Stimulated activated CD4-positive, alpha-beta T cell treated with anti-CD3 and anti-CD28 coated beads, Interleukin-4, amount 100 ng/mL, for 48 hours (primary cell): Measurements from ENCODE around the gene HAT1.

Experiments used
- DNase-seq, 2 donors: peaks; one replicate each; pipeline ENCODE4 v3.0.0-alpha.2; 2020; ENCODE audit warnings: low read depth in 2 of 2

The HAT1 gene

DNA sequence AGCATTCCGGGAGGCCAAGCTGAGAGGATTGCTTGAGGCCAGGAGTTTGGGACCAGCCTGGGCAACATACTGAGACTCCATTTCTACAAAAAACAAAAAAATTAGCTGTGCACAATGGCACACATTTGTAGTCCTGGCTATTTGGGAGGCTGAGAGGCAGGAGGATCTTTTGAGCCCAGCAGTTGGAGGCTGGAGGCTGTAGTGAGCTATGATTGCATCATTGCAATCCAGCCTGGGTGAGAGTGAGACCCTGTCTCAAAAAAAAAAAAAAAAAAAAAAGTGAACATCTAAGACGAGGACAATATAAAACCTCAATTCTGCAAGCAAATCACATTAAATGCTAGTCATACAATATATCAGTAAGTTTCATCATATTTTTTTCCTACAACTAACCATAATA, 2.8 kb upstream of the HAT1 start:
- no peak for DNase-seq

GRCh38 chr2:171921970-171922229, 361 bp upstream of the HAT1 start:
- no peak for DNase-seq

DNA sequence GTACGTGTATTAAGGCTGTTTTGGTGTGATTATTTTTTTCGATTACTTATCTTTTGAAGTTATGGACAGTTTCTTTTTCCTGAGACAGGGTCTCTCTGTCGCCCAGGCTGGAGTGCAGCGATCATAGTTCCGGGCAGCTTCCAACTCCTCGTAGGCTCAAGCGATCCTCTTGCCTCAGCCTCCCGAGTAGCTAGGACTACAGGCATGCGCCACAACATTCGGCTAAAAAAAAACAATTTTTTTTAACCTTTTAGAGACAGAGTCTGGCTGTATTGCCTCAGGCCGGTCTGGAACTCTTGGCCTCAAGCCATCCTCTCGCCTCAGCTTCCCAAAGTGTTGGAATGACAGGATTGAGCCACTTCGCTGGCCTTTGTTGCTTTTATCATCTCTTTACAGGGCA, 945 bp downstream of the HAT1 start:
- no peak for DNase-seq

GRCh38 chr2:171924170-171924942, 2.1 kb downstream of the HAT1 start:
- DNase-seq, result no peak

DNA sequence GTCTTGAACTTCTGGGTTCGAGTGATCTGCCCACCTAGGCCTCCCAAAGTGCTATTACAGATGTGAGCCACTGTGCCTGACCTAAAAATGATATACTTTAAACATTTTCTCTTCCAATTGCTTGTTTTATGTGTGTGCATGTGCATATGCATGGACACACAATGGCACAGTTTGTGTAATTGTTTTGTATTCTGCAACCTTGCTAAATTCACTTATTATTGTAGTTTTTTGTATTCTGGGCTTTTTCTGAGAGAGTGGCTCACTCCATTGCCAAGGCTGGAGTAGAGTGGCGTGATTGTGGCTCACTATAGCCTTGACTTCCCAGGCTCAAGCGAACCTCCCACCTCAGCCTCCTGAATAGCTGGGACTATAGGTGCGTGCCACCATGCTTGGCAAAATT, 8.1 kb downstream of the HAT1 start:
- DNase-seq, result no peak

- DNase-seq, result no peak
Measured at GRCh38 chr2:171939058-171939742, 16.9 kb downstream of the HAT1 start.

DNA sequence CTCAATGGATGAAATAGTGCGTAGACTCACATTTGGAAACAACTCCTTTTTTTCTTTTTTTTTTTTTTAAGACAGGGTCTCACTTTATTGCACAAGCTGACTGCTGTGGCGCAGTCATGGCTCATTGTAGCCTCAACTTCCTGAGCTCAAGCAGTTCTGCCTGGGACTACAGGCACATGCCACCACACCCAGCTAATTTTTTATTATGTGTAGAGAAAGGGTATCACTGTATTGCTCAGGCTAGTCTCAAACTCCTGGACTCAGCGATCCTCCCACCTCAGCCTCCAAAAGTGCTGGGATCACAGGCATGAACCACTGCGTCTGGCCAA, 17.4 kb downstream of the HAT1 start:
- no peak for DNase-seq

DNA sequence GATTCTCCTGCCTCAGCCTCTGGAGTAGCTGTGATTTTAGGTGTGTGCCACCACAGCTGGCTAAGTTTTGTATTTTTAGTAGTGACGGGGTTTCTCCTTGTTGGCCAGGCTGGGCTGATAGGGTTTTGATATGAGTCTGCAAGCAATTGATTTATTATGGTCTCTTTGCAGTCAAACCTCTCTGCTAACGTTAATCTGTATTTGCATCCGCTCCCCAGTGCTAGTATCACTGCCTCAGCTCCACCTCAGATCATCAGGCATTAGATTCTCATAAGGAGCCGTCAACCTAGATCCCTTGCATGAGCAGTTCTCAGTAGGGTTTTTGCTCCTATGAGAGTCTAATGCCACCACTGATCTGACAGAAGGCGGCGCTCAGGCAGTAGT, 19.0 kb downstream of the HAT1 start:
- DNase-seq, result no peak

DNA sequence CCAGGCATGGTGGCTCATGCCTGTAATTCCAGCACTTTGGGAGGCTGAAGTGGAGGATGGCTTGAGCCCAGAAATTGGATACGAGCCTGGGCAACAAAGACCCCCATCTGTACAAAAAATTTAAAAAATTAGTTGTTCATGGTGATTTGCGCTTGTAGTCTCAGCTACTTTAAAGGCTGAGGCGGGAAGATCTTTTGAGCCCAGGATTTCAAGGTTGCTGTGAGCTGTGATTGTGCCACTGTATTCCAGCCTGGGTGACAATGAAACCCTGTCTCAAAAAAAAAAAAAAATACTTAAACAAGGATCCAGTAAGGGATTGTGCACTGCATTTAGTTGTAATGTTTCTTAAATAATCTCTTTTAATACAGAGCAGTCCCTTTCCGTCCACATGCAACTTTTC, 21.6 kb downstream of the HAT1 start:
- no peak for DNase-seq

DNA sequence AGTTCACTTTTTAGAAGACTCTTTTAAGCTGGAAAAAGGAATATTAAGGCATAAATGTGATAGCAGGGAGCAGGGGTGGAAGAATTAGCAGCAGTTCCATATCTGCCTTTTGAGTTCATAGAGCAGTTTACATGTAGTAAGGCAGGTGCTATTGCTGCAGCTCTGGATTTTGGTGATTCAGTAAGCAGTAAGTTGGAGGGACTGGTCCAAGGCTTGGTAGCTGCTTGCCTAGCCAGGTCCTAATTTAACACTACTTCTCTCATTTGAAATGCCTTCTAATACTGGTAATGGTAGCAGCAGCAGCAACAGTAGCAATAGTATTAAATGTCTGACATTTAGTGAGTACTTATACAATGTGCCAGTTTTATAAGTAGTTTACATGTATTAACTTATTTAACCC, 30.0 kb downstream of the HAT1 start:
- no peak for DNase-seq

GRCh38 chr2:171952748-171953147, 30.5 kb downstream of the HAT1 start:
- DNase-seq, result no peak

DNA sequence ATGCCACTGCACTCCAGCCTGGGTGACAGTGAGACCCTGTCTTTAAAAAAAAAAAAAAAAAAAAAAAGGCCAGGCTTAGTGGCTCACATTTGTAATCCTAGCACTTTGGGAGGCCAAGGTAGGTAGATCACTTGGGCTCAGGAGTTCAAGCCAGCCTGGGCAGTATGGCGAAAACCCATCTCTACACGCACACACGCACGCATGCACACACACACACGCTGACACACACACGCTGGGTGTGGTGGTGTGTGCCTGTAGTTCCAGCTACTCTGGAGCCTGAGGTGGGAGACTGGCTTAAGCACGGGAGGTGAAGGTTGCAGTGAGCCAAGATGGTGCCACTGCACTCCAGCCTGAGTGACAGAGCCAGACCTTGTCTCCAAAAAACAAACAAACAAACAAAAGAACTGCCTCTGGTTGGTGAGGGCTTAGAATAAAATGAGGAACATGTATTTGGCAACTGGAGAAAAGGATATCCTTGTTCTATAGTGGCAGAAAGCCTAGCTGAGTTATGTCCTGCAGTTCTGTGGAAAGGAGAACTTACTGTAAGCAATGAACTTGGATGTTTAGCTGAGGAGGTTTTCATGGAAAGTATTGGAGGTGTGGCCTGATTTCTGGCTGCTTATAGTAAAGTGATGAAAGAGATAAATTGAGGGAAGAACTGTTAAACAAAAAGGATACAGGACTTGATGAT, 34.0 kb downstream of the HAT1 start:
- no peak for DNase-seq

GRCh38 chr2:171957061-171957460, 34.8 kb downstream of the HAT1 start:
- no peak for DNase-seq

DNA sequence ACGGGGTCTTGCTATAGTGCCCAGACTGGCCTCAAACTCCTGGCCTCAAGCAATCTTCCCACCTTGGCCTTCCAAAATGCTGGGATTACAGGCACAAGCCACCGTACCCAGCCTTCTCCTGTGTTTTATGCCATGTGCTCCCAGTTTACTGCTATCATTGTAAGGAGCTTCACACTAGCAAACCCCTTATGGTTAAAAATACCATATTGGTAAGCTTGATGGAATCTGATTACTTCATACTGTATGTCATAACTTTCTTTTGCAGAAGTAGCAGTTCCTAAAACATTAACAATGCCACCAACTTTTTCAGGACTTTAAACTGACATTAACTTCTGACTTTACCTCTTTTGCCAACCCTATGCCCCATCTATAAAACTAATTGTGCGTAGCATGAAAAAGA, 36.2 kb downstream of the HAT1 start:
- DNase-seq, result no peak

DNA sequence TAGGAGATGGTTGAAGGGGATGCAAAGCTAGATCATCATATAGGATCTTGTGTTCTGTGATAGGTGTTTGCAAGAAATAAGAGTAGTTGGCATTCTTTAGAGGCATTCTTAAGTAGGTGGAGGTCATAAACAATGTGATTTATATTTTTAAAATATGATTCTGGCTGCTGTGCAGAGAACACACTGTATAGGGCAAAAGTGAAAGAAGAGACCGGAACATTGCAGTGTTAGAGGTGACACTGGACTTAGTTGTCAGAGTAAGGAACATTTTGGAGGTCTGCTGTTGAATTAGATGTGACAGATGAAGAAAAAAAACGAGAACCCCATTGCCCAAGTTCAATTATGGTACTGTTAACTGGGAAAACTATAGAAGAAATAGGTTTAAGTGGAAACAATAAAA, 37.7 kb downstream of the HAT1 start:
- no peak for DNase-seq

GRCh38 chr2:171960570-171960969, 38.3 kb downstream of the HAT1 start:
- DNase-seq, result no peak

DNA sequence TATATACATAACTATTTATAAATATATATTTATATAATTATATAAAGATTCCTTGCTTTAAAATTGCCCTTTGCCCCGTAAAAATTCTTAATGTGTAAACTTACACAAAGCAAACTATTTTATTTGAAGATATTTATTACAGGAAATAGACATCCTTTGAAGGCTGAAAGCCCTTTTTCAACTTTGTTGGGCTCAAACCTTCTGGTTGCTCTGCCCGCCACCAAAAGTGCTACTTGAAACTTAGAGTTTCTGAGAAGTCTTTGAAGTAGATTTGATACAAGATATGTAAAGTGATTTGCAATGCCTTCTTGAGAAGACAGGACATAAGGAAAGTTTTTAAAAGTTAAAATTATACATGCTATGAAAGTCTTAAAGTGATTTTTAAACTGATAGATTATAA, 40.9 kb downstream of the HAT1 start:
- no peak for DNase-seq

GRCh38 chr2:171964308-171964707, 42.0 kb downstream of the HAT1 start:
- DNase-seq, result no peak

- no peak for DNase-seq
Measured at GRCh38 chr2:171965238-171965637, 43.0 kb downstream of the HAT1 start.

DNA sequence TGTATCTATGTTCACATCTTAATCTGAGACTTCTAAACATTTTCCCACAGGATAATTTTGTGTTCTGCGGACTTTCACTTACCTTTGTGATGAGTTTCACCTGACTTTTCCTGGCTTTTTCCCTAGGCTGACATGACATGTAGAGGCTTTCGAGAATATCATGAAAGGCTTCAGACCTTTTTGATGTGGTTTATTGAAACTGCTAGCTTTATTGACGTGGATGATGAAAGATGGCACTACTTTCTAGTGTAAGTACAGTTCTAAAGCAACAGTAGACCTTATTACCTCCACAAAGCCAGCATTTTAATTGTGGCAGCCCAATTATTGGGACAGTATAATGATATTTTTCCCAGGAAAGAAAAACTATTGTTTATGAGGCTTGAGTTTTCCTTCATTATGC, 43.4 kb downstream of the HAT1 start:
- no peak for DNase-seq

GRCh38 chr2:171966235-171966634, 44.0 kb downstream of the HAT1 start:
- DNase-seq, result no peak

DNA sequence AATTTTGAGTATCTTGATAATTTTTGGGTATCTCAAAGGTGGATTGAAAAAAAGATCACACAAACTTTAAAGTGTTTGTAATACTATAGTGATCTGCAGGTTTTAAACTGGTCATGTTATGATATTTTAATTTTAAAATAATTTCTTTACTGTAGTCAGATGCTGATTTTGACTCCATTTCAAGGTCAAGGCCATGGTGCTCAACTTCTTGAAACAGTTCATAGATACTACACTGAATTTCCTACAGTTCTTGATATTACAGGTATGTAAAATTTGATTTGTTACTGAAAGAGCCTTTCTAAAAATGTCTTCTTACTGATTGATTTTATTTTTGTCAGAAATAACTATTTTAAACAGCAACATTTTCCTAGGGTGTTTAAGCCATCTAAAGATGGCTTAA, 44.4 kb downstream of the HAT1 start:
- DNase-seq, result no peak

DNA sequence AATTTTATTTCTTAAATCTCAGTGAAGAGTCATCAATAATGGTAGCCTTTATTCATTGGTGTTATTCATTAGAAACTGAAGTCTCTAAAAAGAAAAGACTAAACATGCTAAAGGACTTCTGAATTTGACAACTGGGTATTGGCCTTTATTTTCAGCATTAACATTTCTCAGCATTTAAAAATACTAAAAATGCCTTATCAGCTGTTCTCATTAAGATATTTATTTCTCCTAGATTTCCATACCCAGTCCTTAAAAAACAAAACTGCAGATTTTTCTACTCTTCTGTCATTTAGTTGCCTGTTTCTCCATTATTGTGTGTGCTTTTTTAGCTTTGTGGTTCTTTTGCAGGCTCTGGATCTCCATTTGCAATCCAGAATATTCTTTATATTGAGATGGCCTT, 46.2 kb downstream of the HAT1 start:
- no peak for DNase-seq
